GM18867 (cell line): ENCODE measurements around the gene MX2.
"Not testable (repeated sequence)": the region's sequence is repeated elsewhere in the genome, so short reads cannot be mapped to it uniquely, and the experiment has no call there.

Experiments used
- ATAC-seq: cut with Tn5 transposase; IDR thresholded peaks from one replicate; pipeline ENCODE4 v1.9.1; 2021; ENCODE audit warnings: mild to moderate bottlenecking, moderate library complexity; ENCODE audit not compliant: unreplicated experiment

The MX2 gene, protein sequence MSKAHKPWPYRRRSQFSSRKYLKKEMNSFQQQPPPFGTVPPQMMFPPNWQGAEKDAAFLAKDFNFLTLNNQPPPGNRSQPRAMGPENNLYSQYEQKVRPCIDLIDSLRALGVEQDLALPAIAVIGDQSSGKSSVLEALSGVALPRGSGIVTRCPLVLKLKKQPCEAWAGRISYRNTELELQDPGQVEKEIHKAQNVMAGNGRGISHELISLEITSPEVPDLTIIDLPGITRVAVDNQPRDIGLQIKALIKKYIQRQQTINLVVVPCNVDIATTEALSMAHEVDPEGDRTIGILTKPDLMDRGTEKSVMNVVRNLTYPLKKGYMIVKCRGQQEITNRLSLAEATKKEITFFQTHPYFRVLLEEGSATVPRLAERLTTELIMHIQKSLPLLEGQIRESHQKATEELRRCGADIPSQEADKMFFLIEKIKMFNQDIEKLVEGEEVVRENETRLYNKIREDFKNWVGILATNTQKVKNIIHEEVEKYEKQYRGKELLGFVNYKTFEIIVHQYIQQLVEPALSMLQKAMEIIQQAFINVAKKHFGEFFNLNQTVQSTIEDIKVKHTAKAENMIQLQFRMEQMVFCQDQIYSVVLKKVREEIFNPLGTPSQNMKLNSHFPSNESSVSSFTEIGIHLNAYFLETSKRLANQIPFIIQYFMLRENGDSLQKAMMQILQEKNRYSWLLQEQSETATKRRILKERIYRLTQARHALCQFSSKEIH

DNA sequence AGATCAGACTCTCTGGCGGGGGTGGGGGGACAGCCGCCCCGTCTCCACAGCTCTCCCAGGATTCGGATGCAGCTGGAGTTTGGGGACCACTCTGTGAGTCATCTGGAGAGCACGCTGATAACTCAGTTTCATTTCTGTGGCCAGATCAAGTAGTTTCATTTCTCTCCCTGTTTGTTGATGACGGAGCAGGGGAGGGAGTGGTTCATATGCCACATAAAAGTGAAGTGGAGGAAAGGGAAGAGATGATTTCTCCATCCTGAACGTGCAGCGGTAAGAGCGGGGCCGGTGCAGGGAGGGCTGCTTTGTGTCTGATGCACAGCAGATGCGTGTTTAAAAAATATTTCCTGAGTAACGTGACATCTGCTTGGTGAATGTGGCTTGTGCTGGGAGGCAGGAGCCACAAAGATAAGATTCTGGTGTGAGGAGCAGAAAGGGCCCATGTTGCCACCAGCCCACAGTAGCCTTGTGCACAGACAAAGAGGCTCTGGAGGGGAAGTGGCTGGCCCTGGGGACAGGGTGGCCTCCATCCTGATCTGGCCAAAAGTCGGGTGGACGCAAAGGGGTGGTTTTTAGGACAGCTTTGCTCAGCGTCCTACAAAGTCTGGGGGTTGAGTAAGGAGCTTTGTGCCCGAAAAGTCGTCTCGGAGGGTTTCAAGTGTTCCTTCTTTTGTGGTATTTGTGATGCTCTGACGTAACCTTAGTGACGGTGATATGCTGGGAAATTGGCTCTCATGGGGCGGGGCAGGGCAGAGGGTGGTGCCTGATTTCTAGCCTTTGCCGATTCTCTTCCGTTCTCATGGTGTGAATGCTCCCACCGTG, at the start of gene MX2:
Gene MX2, plus strand, starts transcription at position 242 of the 819 bp plus-strand sequence. CDS start 14,880 bp downstream, outside the sequence.
- ATAC-seq: peak; percentile 61

DNA sequence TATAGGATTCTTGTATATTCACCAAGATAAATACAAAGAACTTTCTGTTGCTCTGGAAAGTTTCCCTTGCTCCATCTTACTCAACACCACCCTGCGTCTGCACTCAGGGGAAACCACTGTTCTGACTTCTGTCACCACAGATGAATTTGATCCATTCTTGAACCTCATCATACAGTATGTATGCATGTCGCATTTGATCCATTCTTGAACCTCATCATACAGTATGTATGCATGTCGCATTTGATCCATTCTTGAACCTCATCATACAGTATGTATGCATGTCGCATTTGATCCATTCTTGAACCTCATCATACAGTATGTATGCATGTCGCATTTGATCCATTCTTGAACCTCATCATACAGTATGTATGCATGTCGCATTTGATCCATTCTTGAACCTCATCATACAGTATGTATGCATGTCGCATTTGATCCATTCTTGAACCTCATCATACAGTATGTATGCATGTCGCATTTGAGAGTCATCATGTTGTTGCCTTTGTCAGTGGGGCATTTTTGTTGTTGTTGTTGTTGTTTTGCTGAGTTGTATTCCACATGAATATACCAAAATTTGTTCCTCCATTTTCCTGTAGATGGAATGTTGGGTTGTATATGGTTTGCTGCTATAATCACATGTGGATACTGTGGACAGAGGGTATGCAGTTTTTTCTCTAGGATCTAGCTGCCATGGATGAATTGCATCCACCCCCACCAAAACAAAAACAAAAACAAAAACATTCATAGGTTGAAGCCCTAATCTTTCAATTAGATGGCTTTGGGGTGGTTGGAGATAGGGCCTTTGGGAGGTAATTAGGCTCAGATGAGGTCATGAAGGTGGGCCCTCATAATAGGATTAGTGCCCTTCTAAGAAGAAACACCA, 48.3 kb upstream of the MX2 start:
- not testable (repeated sequence) for ATAC-seq

DNA sequence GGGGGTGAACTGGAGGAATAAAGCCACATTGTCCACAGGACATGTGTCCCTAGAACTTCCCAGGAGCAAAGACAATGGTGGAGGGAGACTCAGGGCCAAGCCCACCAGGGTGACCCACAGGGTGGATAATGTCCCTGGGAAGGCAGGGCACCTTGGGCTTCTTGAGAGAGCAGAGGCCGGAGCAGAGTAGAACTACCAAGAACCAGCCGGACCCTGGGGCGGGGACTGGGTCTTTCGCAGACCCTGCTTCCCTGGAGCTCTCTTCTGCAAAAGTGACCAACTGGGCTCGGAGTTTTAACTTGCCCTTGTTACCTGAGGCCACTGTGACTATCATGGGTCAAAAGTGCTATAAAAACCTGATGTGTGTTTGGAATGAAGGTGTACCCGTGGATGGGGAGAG, 46.1 kb upstream of the MX2 start:
- no peak for ATAC-seq

DNA sequence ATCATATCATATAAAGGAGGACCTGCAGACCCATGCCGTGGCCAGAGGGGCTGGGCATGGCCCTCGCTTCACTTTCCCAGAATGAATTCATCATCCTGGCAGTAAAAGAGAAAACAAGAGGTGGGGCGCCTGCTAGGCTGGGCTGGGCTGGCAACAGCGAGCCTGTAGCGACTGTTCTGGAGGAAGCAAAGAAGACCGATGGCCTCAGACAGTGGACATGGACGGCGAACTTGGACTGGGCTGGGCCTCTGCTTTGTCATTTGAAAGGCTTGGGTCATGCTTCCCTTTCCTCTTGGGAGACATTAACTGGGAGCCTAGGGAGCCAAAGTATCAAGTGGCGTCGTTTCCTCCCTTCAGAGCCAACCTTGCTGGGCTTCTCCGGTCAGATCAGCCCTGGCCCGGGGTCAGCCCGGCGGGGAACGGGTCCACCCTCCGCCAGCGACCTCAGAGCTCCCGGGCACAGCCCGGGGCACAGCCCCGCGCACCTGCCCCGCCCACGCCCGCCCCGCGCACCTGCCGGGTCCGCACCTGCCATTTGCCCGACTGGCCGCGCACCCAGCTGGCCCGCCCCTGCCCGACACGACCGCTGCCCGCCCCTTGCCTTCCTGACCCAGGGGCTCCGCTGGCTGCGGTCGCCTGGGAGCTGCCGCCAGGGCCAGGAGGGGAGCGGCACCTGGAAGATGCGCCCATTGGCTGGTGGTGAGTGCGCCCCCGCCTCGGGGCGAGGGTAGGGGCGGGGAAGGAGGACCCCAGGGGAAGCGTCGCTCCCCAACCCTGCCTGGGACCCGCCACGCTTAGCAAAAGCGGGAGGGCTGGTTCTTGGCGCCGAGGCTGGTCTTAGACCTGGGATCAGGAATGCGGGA, 45.4 kb upstream of the MX2 start, which contains the start of gene FAM3B:
Gene FAM3B, plus strand, starts transcription at position 602 of the 863 bp plus-strand sequence. Its CDS starts 79 bp downstream, at position 681.
- ATAC-seq: no peak

GRCh38 chr21:41317063-41317392, 44.8 kb upstream of the MX2 start:
- ATAC-seq: no peak

- no peak for ATAC-seq
Measured at GRCh38 chr21:41317458-41317857, 44.4 kb upstream of the MX2 start.

DNA sequence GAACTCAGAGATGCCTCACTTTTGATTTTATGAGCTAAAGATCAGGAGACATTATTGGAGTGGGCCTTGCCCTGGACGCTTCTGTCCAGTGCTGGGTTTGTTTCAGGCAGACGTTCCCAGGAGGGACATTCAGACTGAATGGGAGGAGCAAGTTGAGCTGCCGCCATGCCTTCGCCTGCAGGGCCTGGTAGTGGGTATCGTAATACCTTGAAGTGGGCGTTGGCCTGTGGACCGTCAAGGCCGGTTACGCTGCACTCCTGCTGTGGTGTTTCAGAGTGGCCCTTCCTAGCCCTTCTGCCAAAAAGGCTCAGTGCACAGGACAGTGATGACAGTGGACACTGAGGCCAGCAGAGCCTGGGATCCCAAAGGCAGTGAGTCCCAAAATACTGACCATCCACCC, 43.6 kb upstream of the MX2 start:
- no peak for ATAC-seq

DNA sequence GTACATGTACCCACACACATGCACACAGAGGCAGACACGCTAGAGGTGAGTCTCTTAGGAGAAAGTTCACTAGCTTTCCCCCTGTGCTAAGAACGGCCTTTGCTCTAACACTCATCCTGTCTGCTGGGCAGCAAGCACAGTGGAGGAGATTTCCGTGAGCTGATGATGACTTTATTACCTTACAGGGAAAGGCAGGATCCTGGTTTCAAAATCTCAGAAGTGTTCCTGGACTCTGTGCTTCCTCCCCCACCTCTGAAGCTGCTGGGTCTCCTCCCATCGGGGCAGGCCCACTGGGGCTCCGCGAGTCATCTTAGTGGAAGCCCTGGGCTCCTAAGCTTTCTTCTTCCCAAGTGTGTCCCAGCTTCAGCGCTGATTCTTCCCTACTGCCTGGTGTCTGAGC, 42.6 kb upstream of the MX2 start:
- ATAC-seq: no peak

DNA sequence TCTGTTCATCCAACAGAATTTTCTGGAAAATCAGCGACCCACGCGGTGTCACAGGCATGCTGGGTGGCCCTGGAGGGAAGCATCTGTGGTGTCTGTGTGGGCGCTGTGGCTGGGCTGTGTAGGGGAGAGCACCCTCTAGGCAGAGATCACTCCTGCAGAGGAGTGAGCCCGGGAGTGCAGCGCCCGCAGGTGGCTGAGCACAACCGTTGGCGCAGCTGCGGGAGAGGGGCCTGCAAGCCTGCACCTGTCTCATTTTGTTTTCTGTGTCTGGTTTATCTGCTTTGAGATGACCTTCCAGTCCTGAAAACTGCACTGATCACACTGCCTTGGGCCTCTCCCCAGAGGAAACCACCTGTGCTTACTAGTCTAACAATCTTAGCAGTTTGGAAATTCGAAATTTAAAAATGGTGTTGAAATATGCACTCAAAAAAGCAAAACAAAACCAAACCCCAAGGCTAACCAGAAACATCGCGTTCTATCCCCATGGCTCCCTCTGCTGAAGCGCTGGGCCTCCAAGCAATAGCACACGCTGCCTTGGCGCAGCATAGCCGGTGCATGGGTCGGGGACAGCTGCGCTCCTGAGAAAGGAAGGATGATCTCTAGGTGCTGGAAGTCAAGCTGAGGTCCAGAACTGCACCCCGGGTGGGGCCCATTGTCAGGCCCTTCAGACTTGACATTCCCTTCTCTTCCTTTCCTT, 40.5 kb upstream of the MX2 start:
- no peak for ATAC-seq

- no peak for ATAC-seq
Measured at GRCh38 chr21:41321908-41322495, 39.8 kb upstream of the MX2 start.

DNA sequence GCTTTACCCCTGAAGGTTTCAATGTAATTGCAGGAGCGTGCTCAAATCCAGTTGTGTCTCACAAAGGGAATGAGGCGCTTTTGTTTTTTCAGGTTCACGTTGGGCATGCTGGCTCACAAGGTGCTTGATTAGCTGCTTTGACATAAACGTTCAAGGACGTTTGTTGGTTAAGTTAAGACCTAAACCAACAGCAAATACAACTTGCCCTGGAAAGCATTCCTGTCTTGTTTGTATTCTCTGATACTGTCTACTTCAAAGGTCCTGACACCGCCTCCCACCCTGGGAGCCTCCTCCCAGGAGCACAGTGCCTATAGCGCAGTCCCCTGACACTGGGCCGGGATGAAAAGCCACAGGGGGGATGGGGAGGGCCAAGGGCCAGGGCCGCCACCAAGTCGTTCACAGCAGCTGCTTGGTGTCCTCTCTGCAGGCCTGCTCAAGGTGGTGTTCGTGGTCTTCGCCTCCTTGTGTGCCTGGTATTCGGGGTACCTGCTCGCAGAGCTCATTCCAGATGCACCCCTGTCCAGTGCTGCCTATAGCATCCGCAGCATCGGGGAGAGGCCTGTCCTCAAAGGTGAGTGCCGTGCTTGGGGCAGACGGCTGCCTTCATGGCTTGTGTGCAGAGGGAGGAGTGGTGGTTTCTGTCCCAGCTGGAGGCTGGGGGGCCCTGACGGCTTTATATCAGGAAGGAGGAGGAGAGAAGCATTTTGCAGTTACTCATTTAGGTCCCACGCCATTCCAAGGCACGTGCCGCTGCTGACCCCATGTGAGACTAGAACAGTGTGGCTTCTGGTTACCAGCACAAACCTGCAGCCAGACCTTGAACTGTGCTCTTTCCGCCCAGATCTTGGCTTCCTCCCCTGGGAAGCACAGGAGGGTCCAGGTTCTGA, 39.1 kb upstream of the MX2 start:
- no peak for ATAC-seq

- ATAC-seq: no peak
Measured at GRCh38 chr21:41325138-41325912, 36.5 kb upstream of the MX2 start.

GRCh38 chr21:41326414-41327080, 35.3 kb upstream of the MX2 start:
- ATAC-seq: no peak

- no peak for ATAC-seq
Measured at GRCh38 chr21:41327753-41328152, 34.1 kb upstream of the MX2 start.

DNA sequence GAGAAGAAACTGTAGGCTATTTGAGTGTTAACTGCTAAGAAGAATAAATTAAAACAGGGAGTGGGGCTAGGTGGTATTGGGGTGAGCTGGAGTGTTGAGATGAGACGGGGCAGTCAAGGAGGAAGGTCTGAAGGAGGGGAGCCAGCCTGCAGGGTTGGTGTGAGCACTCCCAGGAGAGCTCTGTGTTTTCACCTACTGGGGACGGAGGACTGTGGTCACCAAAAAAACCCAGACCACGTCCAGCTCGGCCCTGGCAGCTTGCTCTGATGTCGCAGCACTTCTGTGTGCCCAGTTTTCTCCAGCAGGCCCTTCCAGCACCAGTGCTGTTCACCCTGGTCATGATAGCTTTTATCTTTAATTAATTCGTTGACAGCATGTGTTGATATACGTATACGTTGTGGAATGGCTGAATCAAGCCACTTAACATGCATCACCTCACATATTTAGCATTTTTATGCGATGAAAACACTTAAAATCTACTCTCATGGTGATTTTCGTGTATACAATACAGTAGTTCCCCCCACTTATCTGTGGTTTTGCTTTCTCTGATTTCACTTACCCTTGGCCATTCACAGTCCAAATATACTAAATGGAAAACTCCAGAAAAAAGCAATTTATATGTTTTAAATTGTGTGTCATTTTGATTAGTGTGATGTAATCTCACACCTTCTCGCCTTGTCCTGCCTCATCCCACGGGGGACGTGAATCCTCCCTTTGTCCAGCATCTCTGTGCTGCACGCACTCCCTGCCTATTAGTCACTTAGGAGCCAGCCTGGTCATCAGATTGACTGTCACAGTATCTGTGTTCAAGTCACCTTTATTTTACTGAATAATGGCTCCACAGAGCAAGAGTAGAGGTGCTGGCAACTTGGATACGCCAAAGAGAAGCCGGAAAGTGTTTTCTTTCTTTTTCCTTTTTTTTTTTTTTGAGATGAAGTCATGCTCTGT, 32.9 kb upstream of the MX2 start:
- ATAC-seq: no peak
